Glomerular endothelial cell (primary cell): Measurements from ENCODE around the gene AJUBA. TPM values are rescaled to one million over a fixed set of nuclear protein-coding genes. Genes with fewer than 3 reads are reported as not detected.
"Not testable (repeated sequence)": the region's sequence is repeated elsewhere in the genome, so short reads cannot be mapped to it uniquely, and the experiment has no call there.

Source experiments
- DNase-seq: peaks from one replicate; pipeline ENCODE4 v3.0.0-alpha.2; 2011; ENCODE audit warnings: low read depth, low spot score; ENCODE audit errors: extremely low read depth
- total RNA-seq: library from RNA; depleted of rRNA; stranded (reverse); fragments of >200 nt; gene quantifications from 2 replicates; pipeline ENCODE4 v1.2.3, GENCODE V29; 2015

AJUBA gene
- total RNA-seq, result 46.5 and 51.0 TPM in 2 replicates

DNA sequence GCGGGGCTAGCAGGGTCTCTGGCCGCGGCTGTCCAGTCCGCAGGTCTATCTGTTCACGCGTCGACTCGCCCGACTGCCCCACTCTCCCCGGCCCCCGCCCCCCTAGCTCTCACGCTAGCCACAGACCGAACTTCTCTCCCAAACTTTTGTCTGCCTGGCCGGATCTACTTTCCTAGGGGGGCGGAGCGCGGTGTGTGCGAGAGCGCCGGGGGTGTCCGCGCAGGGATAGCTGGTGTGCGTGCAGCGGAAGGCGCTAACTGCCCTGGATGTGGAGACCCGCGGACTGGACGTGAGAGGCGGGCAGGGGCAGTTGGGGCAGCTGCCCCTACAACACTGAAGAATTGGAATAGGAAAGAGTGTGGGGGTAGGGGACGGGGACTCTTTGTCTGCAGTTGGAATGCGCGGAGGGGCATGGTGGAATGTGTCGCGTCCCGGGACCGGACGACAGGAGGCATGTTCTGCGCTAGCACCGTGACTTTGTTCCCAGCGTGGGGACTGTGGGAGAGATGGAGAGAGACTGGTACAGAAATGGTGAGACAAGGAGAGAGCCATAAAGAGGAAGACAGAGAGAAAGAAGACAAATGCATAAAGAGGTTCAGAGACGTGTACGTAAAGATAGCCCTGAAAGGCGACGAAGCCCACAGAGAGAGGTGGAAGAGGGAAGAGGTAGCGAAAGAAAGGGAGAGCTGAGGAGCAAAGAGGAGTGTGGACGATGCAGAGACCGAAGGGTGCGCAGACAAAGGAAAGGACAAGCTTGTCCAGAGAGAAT lies at the start of gene AJUBA:
AJUBA (minus strand) TSS at position 75 of the 769 bp plus-strand sequence. CDS start 285 bp downstream, outside the sequence.
- DNase-seq, result no peak

DNA sequence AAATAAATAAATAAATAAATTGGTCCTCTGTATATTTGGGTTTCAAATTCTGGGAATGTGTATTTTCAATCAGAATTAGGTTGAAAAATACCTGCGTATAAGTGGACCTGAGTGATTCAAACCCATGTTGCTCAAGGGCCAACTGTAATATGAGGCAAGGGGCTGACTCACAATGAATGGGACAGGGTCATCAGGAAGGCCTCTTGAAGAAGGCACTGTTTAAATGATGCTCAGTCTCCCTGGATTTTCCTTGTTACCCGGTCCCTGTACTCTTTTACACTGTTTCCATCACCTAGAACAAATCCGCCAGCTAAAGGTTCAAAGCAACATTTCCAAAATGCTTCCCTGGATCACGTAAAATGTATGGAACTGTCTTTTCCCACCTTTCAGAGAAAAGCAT lies 48.6 kb upstream of the AJUBA start:
- DNase-seq, result no peak

GRCh38 chr14:23028799-23029198 lies 46.4 kb upstream of the AJUBA start:
- DNase-seq, result no peak

GRCh38 chr14:23025151-23025814 lies 42.9 kb upstream of the AJUBA start:
- no peak for DNase-seq

DNA sequence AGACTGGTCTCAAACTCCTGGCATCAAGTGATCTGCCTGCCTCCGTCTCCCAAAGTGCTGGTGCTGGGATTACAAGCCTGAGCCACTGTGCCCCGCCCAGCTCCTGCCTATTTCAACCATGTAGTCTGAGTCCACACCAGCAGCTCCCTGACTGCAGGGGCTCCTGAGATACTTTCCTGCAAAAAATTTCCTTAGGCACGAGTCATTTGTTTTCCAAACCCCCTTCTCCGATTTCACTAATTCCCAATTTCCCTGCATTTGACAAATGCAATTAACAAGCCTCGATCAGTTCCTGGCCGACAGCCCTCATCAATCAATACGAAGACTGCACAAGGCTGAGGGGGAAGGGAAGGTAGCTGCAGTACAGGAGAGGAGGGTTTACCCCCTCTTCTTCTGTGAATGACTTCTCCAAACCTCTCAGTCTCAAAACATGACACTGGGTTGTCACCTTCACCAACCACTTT lies 42.3 kb upstream of the AJUBA start:
- DNase-seq, result no peak

- DNase-seq, result no peak
These were observed 41.4 kb upstream of the AJUBA start for GRCh38 chr14:23023795-23024152.

DNA sequence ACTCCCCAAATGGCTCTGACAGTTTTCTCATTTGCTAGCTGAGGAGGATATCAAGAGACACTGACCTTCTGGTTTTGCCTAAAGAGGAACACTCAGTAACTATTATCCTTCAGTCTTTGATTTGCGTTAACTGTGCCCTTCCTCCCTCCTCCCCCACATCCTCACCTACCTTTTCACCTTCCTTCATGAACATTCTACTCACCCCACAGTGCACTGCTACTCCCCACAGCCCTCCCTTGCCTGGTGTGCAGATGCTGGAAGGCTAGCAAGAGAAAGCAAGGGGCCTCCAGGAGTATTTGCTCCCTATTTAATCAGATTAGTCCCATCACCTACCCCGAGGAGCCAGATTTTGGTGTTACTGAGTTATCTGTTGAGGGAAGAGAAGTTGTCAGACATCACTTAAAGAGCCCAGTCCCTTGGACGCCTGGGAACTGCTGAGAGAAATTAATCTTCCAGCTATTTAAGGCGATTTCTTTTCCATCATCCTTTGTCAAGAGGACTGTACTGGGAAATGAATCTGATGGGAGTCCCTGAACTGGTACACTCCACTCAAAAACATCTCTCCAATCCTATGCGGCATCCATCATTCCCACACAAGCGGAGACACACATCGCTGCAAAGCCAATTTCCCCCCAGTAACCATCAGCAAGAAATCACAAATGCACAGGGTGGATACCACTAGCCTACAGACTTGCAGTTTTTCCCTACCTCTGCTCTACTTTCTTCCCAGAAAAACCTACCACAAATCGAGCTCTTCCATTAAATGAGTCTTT lies 40.9 kb upstream of the AJUBA start:
- DNase-seq, result no peak

DNA sequence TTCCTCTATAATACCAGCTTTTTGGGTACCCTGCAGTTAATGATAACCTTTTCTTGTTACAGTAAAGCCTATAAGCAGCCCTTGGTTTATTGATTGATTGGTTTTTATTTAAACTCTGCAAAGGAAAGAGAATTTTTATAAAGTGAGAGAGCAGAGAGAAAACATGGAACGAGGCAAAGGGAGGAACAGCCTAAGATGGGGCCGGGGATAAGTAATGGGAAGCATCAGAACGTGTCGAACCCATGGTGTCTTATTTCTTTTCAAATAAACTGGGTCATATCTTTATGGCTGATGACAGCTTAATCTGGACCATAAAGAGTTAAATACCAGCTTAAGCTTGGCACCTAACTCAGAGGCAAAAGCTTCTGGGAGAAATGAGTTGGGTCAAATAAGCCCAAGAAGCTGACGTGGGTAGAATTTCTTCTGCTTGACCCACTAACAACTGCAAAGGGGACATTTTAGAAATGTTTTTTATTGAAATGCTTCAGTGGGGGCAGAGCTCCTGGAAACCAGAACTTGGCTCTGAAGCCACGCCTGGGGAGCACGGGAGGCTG lies 39.6 kb upstream of the AJUBA start:
- DNase-seq, result no peak

DNA sequence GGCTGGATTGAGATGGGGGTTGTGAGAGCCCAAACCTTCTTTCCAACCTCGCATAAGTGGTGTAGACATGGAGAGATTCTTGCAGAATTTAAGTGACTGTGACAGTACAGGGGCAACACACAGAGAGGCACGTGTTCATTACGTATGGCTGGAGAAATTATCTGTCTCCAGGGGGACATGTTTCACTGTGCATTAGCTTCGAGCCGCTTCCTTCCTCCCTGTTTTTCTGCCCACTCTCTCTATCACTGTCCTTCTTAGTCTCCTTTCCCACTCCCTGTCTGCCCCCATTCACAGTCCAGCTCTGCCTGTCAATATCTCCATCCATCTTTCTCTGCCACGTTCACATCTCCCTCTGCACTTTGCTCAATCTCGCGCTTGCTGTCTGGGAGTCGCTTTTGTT lies 39.1 kb upstream of the AJUBA start:
- DNase-seq, result no peak

GRCh38 chr14:23020143-23021128 lies 38.1 kb upstream of the AJUBA start:
- DNase-seq, result no peak

GRCh38 chr14:23018107-23018506 lies 35.8 kb upstream of the AJUBA start:
- no peak for DNase-seq

DNA sequence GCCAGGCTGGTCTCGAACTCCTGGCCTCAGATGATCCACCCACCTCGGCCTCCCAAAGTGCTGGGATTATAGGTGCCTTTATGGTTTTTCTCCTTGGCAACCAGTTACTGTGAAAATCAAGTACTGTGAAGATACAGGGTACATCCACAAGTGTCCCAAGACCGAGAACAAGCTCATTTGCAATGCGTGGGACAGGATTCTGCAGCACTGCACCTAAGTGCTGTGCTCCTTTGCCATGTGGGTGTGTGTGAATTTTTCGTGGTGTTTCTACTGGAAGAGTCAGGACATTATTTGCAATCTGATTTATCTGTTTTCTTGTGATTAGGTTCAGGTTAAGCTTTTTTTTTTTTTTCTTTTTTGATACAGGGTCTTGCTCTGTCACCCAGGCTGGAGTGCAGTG lies 34.7 kb upstream of the AJUBA start:
- DNase-seq, result no peak

DNA sequence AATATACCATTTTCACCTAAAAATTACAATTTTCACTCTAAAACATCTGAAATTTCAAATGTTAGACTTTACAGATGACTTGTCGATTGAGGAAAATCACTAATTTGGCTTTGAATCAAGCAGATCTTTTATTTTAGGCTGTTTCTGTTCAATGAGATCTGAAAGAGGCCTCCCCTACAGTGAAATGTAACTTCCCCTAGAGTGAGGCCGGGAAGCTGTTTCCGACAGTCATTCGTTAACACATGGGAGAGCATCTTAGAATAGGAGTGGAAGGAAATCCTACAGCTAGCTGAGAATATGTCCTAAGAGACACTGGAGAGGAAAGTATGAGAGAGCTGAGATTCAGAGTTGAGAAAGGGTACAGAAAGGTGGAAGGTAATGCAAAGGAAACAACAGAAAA lies 33.3 kb upstream of the AJUBA start:
- DNase-seq, result no peak

DNA sequence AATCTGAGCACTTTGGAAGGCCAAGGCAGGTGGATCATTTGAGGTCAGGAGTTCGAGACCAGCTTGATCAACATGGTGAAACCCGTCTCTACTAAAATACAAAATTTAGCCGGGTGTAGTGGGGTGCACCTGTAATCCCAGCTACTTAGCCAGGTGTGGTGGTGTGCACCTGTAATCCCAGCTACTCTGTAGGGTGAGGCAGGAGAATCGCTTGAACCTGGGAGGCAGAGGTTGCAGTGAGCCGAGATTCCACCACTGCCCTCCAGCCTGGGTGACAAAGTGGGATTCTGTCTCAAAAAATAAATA lies 31.4 kb upstream of the AJUBA start:
- DNase-seq, result not testable (repeated sequence)

DNA sequence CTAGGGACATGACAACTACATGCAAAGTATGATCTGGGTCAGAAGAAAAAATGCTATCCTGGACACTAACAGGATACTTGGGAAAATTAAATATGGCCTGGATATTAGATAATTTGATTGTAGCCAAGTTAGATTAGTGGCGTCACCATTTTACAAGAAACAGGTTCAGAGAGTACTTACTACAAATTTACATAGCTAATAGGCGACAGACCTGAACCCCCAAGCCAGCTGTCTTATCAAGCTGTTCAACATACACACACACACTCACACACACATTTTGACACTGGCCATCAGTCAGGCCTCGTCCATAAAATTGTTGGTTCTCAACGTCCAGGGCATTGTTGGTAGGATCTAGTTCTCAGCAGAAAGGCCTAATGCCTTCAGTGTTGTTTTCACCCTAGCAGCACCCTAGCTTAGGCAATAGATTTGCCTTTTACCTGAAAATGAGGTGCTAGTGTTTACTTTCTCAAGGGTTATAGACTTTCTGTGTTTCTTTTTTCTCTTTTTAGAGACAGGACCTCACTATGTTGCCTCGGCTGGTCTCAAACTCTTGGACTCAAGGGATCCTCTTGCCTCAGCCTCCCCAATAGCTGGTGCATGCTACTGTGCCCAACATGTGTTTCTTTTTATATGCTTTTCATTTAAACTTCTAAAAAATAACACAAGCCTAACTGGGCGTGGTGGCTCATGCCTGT lies 30.9 kb upstream of the AJUBA start:
- no peak for DNase-seq

GRCh38 chr14:23009939-23010726 lies 27.8 kb upstream of the AJUBA start, which contains the start of gene C14orf93:
C14orf93 (minus strand) TSS chr14:23010143; CDS start chr14:22999023, 11,120 bp downstream.
- no peak for DNase-seq

DNA sequence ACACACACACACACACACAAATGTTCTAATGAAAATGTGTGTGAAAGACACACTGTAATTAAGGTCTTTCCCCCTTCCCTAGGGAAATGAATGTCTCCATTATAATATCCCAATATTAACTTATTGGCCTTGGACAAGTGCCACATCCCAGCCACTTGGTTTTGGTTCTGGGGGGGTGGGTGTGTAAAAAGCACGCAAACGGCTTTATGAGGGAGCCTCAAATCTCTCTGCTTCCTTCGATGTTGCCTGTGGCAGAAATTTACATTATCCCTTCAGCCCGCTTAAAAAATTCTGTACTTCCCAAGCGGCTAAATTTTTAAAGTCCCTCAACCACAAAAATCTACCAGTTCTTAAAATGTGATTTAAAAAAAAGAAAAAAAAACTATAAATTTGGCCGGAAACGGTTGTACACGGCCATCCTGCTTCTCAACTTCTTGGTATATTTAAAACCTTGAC lies 27.2 kb upstream of the AJUBA start:
- no peak for DNase-seq

DNA sequence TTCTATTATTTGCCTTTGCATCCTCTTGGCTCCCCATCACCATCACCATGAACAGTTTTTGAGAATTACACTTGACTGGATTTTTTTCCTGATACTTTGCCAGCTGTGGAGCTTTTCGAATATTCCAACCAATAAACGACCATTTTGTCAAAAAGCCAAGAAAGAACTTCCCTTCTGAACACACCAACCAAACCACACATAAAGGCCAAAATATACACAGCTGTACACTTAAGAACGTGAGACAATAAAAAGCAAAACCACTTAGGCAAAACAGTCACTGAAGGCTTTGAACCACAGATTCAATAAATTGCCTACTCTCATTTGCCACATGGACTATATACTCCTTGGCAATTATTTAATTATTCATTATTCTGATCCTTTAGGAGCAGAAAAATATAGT lies 26.5 kb upstream of the AJUBA start:
- DNase-seq, result no peak
